ENCODE data around the gene SLC9A9. TPM values are rescaled to one million over a fixed set of nuclear protein-coding genes. Genes with fewer than 3 reads are reported as not detected.

The SLC9A9 gene
- total and polyA plus RNA-seq, 2 of the 8 experiments (the other 6 are each of a cell fraction or from before 2014, with no cell fraction given), result 0.48 to 1.1 TPM

GRCh38 chr3:143480344-143480743 is 367.9 kb downstream of the SLC9A9 start (continued):
- no peak for TF ChIP-seq CHD7 (IDR thresholded peaks at IDR 0.05; ENCODE audit: insufficient replicate concordance, low read length)
- TF ChIP-seq RAD21 (IDR thresholded peaks at IDR 0.05 in 1 of 2, conservative IDR thresholded peaks at IDR 0.05 in 1 of 2; ENCODE audit: low read depth in 2 of 2, low read length in 2 of 2), result no peak
- TF ChIP-seq SP4 (IDR thresholded peaks at IDR 0.05; ENCODE audit: low read length), result no peak
